ENCODE data around the gene FGF18.

FGF18 gene

DNA sequence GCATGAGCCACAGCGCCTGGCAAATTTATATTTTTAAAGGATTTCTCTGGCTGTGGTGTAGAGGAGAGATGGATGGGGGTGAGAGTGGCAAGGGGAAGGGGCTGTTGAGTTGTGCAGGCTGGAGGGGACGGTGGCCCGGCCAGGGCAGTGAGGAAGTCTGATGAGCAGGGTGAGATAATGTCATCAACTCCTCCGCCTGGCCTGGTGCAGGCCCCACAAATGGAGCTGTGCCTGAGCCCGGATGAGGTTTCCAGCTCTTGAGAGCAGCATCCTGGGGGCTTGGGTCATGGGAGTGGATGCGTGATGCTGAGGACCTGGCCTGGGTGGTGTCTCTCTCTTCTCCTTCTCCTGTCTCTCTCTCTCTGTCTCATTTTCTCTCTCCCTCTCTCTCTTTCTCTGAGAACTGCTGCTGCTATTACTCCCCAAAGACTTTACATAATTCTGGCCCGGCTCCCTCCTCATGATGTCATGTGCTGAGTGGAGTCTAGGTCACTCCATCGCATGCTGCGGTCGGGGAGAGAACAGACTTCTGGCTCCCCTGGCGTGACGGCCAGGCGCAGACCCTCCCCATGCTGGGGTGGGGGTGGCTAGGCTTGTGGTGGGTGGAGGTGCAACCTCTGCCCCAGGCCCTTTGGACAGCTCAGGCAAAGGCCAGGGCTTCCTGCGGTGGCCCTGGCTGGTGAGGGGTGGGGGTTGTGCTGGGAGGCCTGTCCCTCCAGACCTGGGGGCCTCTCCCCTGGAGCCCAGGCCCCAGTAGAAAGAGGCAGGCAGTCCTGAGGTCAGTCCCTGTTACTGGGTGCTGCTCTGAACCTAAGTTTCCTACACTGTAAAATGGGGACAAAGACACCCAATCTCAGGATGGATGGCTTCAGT, 26.4 kb downstream of the FGF18 start:
- no peak for DNase-seq

- no peak for DNase-seq
Observed at GRCh38 chr5:171447226-171447625, 27.8 kb downstream of the FGF18 start.

GRCh38 chr5:171449426-171449825, 30.0 kb downstream of the FGF18 start:
- no peak for DNase-seq

- DNase-seq: peak; percentile 5
Observed at GRCh38 chr5:171450423-171451331, 31.2 kb downstream of the FGF18 start.

- no peak for DNase-seq
Observed at GRCh38 chr5:171451421-171451820, 32.0 kb downstream of the FGF18 start.

GRCh38 chr5:171453056-171453725, 33.7 kb downstream of the FGF18 start:
- no peak for DNase-seq

- no peak for DNase-seq
Observed at GRCh38 chr5:171453988-171454387, 34.5 kb downstream of the FGF18 start.

DNA sequence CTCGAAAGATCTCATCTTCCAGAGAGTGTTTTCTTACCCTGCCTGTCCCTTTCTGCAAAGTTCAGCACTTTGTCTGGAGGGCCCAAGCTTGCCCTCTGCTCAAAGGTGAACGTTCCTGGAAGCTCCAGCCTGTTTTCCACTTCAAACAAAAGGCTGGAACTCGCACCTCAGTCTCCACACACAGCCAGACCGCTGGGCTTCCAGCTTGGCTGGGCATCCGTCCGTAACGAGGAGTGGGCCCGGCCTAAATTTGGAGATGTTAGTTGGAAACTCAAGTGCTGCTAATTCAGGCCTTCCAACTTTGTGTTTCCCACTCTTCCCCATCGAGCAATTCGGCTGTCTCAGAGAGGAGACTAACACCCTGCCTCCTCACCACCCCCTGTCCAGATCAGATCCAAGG, 35.1 kb downstream of the FGF18 start:
- no peak for DNase-seq

DNA sequence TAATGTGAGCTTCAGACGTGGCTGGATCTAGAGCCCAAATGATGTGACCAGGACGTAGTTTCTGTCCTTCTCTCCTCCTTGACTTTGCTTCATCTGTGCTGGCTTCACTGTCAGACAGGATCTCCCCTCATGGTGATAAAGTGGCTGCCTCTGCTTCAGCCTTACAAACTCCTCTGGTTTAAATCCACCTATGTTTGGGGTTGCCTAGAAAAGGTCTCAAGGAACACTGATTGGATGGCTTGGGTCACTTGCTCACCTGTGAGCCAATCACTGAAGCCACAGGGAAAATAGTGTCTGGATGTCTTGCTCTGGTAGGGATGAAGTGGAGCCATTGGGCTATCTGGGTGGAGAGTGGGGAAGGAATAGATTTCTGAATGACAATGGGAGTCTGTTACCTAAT, 36.1 kb downstream of the FGF18 start:
- DNase-seq: no peak

GRCh38 chr5:171457208-171457981, 37.9 kb downstream of the FGF18 start:
- no peak for DNase-seq

- no peak for DNase-seq
Observed at GRCh38 chr5:171459839-171460238, 40.4 kb downstream of the FGF18 start.

GRCh38 chr5:171462136-171462927, 42.9 kb downstream of the FGF18 start:
- no peak for DNase-seq

DNA sequence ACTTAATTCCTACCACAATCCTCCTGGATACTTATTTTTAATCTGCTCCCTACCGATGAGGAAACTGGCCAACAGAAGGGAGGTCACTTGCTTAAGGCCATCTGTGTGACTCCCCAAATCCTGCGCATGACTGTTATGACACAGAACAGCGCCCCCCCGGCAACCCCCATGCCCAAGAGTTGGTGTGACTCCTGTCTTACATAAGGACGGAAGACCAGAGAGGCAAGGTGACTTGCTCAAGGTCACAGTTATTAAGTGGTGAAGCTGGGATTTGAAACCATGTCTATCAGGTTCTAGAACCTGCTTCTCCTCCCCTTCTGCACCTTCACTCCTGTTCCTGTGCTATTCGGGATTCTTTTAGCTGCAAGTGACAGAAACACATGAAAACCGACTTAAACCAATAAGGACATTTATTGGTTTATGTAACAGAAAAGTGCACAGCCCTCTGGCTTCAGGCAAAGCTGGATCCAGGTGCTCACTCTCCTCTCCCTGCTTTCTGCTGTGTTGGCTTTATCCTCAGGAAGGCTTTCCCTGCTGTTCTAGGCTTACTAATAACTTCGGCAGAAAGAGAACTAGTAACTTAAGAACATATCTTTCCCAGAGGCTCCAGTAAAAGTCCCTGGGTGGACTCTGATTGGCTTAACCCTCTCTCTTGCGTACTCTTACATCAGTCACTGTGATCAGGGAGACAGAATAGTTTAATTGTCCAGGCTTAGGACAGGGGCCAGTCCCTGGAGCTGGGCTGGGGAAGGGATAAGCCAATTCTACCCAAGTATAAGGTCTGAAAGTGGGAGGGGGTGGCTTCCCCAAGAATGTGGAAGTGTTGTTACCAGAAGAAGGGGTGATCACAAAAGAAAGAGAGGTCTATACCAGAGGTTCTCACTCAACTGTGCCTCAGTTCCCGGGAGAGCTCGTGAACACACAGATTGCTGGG, 43.7 kb downstream of the FGF18 start:
- no peak for DNase-seq

DNA sequence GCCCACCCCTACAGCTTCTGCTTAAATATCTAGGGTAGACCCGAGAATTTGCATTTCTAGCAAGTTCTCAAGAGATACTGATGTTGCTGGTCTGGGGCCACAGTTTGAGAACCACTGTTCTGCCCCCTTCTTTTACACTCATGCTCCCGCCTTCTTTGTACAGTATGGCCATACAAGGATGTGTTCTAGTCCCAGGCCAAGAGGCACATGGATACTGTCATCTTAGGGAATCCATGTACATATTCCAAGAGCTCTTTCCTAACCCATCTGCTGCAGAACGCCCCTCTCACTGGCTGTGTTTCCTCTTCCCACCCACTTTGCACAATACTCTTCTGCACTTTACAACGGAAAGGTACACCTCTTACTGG, 44.4 kb downstream of the FGF18 start:
- no peak for DNase-seq

GRCh38 chr5:171464829-171465228, 45.4 kb downstream of the FGF18 start:
- DNase-seq: no peak

DNA sequence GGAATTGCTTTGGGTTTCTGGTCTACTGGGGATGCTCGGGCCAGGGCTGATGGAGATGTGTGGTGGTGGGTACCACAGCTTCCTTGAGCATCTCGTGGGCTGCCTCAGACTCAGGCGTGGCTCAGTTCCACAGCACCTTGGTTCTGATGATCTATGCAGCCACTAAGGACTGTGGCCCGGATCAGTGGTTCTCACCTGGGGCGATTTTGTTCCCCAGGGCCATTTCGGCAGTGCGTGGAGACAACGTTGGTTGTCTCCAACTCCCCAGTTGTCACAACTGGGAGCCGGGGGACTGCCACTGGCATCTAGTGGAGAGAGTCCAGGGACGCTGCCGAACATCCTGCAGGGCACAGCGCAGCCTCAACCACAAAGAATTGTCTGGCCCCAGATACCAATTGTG, 47.7 kb downstream of the FGF18 start:
- DNase-seq: no peak

DNA sequence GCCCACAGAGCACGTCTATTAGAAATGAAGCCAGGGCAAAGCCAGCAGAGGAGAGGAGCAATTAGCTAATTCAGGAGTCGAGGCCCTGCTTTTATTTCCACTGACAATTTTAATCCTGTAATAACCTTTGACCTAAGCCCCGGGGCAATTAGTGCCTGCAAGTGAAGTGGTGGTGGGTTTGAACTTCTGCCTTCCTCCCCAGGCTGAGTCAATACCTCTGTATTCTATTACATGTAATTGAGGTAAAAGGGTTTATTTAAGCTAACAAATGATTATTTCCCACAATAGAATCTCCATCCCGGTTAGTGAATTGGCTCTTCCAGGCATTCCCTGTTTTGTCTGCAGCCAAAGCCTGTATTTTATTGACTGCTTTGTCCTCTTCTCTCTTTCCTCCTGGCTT, 49.9 kb downstream of the FGF18 start:
- no peak for DNase-seq

DNA sequence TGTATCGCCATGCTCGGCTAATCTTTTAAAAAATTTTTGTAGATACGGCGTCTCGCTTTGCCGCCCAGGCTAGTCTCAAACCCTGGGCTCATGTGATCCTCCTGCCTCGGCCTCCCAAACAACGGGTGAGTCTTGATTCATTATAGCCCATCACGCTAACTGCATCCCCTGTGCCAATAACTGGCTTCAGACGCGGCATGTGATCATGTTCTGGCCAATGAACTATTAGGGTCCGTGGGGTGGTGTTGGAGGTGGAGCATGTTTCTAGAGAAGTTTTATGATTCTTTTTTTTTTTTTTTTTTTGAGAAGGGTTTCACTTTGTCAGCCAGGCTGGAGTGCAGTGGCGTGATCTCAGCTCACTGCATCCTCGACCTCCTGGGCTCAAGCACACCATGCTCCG, 51.0 kb downstream of the FGF18 start:
- no peak for DNase-seq

GRCh38 chr5:171474230-171474813, 54.9 kb downstream of the FGF18 start:
- no peak for DNase-seq

DNA sequence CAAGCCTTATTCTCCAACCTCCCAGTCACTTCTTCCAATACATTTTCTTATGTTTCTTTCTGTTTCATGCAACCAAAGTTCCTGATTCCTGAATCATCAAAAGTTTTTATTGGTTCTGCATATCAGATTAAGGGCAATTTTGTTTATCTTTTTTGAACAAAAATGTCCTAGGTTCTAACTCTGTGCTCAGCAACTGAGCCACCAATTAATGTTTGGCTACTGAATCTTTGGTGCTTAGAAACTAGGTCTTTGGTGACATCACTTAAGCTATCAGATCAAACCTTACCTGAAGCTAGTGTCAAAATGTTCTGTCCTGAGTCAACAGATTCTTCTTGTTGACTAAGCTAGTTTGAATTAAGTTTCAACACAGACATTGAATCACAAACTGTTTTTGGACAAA, 56.1 kb downstream of the FGF18 start:
- DNase-seq: no peak
